AG09319 (cell line): Measurements from ENCODE around the gene POTEI.
"Not testable (repeated sequence)": the region's sequence is repeated elsewhere in the genome, so short reads cannot be mapped to it uniquely, and the experiment has no call there.

Experiments
- DNase-seq: peaks from one replicate; pipeline ENCODE4 v3.0.0-alpha.2; 2010; ENCODE audit warnings: low read depth; ENCODE audit errors: extremely low read depth

Gene POTEI

GRCh38 chr2:130509228-130509627 is at the start of gene POTEI:
Gene POTEI (minus strand): TSS chr2:130509328. CDS start chr2:130509235, 93 bp downstream.
- not testable (repeated sequence) for DNase-seq

GRCh38 chr2:130556441-130556840 is 47.3 kb upstream of the POTEI start:
- DNase-seq = not testable (repeated sequence)

DNA sequence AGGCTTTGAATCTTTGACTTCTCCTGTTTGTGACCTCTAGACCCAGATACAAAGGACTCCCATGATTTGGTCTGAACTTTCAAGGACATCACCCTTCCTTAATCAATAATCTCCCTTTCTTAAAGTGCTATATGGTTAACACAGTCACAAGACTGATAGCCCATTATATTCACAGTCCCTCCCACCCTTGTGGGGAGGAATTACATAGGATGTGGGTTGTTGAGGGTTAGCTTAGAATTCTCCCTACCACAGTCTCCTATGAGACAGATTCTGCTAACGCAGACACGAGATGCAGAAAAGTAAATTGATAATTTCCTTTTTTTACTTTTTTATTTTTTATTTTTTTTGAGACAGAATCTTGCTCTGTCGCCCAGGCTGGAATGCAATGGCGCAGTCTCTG is 45.0 kb upstream of the POTEI start:
- not testable (repeated sequence) for DNase-seq

GRCh38 chr2:130549475-130549874 is 40.3 kb upstream of the POTEI start:
- not testable (repeated sequence) for DNase-seq

GRCh38 chr2:130548418-130548817 is 39.3 kb upstream of the POTEI start:
- not testable (repeated sequence) for DNase-seq

DNA sequence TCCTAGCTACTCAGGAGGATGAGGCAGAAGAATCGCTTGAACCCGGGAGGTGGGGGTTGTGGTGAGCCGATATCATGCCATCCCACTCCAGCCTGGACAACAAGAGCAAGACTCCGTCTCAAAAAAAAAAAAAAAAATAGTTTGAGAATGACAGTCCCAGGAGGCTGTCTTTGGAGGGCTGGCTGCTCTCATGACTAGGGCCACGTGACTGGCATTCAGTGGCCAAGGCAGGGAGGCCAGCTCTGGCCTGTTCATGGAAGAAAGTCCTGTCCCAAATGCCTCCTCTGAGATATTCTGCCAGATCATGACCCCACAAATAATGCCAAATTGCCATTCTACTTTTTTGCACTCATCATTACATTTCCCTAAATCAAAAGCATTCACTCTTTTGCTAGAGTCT is 35.9 kb upstream of the POTEI start:
- DNase-seq = not testable (repeated sequence)

- DNase-seq = not testable (repeated sequence)
Observed at GRCh38 chr2:130543785-130544528, 34.8 kb upstream of the POTEI start.

DNA sequence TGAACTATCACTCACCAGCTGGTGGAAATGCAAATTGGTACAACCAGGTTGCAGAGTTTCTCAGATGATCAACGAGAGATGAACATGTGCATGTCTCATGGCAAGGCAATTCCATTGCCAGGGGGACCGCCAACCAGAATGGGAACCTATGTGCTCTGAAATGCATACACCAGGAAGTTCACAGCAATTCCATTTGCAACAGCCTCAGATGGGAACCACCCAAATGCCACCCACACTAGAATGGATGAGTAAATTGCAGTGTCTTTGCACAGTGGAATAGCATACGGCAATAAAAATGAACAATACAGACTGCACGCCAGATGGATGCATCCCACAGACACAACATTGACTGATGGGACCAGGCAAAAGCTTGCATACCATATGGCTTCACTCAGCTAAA is 33.7 kb upstream of the POTEI start:
- not testable (repeated sequence) for DNase-seq

DNA sequence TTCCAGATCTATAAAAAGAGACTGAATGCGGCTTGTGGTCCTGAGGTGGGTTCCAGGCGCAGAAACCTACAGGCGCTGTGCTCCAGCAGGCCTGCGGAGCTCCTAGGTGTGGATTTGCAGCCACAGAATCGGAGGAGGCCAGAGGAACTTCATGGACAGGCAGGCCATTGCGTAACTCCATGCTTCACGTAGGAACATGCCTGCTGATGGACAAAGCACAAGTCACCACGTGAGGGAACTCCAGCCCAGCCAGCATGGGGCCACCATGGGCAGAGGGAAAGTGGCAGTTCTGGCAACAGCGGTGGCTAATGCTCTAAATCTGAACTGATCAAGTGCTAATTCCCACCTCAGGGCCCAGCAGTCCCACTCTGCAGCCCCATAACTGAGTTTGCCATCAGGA is 29.1 kb upstream of the POTEI start:
- not testable (repeated sequence) for DNase-seq

GRCh38 chr2:130536654-130537053 is 27.5 kb upstream of the POTEI start:
- not testable (repeated sequence) for DNase-seq

GRCh38 chr2:130531672-130532071 is 22.5 kb upstream of the POTEI start:
- DNase-seq = not testable (repeated sequence)

DNA sequence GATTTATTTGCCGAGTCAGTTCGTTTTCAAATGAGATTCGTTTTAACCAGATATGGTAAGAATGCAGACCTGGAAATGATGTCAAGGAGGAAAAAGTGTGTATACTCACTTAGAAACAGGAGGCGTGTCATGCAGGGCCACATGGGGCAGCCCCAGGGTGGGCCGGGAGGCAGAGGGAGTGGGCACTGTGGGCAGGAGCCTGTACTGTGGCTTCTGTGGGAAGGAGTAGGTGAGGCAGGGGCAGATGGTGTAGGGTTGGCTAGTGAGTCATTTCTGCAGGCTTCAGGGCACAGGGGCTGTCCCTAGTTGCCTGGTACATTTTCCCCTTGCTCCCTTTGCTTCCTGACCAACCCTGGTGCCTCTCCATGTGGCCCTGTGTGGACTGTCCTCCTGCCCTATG is 22.1 kb upstream of the POTEI start:
- not testable (repeated sequence) for DNase-seq

DNA sequence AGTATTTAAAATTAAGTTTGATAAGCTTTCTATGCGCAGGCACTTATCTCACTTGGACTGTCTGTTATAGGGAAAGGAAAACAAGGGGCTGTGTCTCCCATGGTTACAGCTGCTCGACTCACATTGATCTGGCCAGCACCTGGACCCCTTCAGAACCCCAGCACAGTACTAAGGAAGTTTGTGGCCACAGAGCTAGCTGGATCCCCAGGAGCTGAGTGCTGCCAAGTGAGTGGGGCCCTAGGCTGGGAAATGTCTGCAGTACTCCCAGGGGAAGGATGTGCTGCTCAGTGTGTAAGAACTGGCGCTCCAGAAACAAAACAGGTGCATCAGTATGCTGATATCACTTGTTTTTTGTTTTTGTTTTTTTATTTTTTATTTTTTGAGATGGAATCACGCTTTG is 21.1 kb upstream of the POTEI start:
- DNase-seq = not testable (repeated sequence)

- not testable (repeated sequence) for DNase-seq
Observed at GRCh38 chr2:130529545-130529944, 20.4 kb upstream of the POTEI start.

GRCh38 chr2:130527365-130527967 is 18.3 kb upstream of the POTEI start:
- not testable (repeated sequence) for DNase-seq

GRCh38 chr2:130522390-130522789 is 13.3 kb upstream of the POTEI start:
- DNase-seq = not testable (repeated sequence)

- not testable (repeated sequence) for DNase-seq
Observed at GRCh38 chr2:130520992-130521391, 11.9 kb upstream of the POTEI start, which contains the start of gene CFC1B. Gene CFC1B (plus strand): TSS chr2:130521222. CDS start chr2:130521485, 263 bp downstream.

DNA sequence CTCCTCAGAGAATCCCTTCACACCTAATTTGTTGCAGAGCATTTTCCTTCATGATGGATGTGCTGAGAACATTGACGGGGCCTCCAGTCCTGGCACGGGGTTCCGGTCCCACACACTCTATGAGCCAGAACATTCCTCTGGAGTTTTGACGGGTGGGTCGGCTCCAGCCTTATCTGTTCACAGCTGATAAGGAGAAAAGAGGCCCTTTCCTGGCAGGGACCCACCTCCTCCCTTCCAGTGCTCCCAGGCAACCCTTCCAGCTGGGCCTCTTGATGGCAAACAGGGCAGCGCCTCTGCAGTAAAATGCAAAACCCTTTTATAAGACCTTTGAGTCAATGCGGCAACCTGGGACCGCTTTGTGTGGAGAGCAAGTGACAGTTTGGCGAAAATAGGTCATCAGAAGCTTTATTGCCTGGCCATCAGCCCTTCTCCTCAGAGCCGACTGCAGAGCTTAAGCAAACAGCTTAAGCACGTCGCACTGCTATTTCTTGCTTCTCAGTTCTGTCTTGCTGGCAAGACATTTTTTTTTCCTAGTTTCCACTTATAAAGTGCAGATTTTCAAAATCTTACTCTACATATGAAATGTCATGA is 9.5 kb upstream of the POTEI start:
- DNase-seq = not testable (repeated sequence)

DNA sequence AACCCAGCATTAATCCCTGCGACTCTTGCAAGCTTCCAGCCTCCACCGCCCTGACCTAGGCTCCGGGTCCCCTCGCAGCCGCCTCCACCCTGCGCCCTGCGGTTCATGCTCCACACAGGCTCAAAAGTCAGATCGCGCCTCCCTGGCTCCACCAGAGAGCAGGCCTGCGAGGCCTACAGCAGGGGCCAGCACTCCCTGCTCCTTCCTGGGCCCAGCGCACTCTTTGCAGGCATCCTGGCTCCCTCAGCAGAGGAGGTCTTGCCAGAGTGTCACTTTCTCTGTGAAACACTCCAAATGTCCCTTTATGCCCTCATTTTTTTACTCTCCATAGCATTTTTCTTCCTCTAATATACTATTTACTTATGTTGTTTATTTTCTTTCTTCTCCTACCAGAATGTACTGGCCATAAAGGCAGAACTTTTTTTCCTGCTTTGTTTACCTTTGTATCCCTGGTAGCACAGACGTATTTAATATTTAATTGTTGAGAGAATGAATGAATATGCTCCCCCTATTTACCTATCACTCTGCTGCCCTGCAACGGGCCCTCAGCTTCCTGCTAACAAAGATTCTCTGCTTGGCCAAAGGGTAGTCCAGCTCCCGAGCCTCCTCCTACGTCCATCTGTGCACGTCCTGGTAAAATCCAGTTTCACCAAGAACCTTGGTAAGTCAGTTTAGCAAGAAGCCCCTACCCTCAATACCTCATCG is 2.8 kb upstream of the POTEI start:
- DNase-seq = not testable (repeated sequence)

DNA sequence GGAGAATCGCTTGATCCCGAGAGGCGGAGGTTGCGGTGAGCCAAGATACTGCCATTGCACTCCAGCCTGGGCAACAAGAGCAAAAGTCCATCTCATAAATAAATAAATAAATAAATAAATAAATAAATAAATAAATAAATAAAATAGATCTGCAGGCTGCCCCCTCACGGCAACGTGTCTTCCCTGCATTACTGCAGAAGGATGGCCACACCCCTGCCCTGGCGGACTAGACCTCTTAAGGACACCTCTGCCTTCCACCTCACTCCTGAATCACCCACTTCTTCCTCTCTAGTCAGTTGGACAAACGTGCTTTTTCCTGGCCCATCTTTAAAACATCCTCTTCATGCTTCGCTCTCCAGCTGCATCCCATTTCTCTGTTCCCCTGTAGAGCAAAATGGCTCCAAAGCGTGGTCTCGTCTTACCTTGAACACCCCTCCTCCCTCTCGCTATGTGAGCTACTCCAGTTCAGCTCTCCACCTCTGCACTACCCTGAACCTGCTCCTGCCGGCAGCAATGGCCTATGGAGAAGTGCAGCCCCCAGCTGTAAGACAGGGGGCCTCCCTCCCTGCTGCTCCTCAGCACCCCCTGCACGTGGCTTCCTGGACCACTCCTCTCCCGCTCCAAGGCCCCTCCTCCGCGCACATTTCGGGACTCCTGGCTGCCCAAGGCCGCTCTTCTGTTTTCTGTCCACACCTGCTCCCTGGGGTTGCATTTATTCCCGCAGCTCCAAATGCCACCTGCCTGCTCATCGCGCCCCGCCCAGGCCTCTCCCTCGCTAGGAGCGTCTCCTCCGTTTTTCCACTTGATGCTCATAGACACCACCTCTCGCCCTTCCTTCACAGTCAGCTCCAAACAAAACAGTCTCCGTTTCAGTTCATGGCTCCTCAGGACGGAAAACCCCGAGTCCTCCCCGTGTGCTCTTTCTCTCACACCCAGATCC is 1.9 kb upstream of the POTEI start:
- not testable (repeated sequence) for DNase-seq
